HPDE6-E6E7 (cell line): ENCODE data around the gene SHB.
"Not testable (repeated sequence)": the region's sequence is repeated elsewhere in the genome, so short reads cannot be mapped to it uniquely, and the experiment has no call there.

Experiments used
- DNase-seq: peaks from one replicate; pipeline ENCODE4 v3.0.0; 2011; ENCODE audit warnings: missing footprints; ENCODE audit errors: extremely low spot score

SHB gene

DNA sequence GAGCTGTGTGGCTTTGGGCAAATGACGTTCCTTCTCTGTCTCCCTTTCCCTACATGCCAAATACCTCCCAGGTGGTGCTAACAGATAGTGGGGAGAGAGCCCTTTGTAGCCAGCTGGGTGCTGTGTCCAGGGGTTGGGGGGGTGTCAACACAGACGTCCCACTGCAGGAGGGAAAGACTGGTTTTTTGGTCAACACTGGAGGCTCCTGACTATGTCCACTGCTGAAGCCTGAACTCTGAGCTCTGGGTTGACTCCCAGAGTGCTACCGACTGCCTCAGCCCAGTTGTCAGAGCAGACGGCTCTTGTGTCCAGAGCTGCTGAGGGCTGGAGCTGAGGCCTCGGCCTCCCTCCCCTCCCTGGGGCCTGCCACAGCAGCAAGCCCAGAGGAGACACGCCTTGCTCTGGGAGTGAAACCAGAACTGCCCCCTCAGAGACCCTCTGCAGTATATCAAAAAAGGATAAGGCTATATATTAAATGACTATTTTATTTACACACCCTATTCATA lies 150.3 kb downstream of the SHB start:
- no peak for DNase-seq

DNA sequence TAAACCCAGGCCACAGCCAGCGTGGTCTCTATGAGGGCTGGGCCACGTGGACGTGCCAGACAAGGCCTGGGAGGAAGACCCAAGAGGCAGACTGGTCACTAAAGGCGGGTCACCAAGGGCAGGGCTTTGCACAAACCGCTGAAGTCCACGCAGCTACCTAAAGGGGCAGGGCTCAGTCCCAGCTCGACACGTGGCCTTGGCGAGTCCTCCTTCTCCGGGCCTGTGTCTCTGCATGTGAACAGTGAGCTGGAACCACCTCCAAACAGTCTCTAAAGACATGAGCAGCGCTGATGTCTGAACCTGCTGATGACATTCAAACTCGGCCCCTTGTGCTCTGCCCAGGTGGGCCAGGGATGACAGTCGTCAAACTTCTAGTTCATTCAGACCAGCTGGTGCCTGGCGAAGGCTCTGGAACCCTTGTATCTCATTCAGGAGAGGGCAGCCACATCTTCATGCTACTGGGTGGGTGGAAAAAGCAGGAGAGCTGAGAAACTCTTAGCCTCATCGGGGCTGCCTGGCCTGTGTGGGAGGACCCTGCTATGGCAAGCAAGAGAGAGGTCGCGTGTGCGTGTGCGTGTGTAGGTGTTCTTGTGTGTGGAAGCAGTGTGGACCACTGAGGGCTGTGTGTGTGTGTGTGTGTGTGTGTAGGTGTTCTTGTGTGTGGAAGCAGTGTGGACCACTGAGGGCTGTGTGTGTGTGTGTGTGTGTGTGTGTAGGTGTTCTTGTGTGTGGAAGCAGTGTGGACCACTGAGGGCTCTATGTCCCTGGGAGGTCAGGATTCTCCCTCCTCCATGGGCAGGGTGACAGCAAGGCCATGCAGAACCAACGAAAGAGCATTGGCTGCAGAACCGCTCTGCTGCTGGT lies 151.0 kb downstream of the SHB start:
- no peak for DNase-seq

DNA sequence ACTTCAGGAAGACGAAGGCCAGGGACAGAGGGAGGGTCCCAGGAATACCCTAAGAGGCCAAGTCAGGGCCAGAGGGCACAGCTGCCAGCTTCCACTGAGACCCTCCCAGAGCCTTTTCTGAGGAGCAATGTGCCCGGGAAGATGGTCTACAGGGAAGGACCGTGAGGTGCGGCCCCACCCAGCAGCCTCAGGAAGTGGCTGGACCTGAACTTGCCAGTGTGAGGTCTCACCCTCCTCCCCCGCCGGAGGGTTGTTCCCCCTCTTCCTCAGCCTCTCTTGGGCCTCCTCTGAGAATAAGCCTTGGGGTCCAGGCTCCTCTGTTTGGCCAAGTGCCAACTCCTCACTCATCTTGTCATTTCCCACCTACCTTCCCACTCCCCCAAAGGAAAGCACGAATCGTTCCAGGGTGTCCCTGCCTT lies 151.7 kb downstream of the SHB start:
- no peak for DNase-seq

DNA sequence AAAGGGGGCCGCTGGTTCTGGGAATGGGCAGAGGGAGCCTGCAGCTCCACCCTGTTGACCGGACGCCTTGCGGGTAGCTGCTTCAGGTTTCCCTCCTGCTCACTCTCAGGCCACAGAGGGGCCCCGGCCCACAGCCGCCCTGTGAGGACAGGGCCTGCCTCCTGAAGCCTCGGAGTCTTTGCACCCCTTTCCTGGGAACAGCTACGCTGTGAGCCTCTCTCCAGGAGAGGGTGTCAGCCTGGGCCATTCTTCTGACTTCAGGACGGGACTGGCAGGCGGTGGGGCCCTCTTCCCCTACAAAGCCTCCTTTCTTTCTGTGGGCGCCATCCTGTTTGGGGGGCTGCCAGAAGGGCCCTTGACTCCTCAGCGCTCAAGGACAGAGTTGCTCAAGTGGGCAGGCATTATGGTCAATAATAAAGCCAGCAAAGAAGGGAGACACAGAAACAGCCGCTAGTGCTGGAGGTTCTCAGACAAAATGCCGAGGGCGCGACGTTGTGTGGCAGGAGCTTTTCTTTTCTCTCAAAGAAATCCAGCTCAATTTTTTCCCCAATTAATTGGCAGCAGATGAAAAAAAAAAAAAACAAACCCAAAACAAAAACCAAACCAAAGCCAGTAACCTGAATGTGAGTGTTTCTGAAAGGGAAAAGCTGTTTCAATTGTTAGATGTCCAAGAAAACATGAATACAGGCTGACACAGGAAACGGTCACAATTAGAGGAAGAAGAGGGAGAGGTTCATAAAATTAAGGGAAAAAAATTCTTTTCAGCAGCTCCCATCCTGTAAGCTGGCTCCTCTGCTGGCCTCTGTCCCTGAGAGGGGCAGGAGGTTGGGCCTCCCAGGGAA lies 152.3 kb downstream of the SHB start:
- no peak for DNase-seq

DNA sequence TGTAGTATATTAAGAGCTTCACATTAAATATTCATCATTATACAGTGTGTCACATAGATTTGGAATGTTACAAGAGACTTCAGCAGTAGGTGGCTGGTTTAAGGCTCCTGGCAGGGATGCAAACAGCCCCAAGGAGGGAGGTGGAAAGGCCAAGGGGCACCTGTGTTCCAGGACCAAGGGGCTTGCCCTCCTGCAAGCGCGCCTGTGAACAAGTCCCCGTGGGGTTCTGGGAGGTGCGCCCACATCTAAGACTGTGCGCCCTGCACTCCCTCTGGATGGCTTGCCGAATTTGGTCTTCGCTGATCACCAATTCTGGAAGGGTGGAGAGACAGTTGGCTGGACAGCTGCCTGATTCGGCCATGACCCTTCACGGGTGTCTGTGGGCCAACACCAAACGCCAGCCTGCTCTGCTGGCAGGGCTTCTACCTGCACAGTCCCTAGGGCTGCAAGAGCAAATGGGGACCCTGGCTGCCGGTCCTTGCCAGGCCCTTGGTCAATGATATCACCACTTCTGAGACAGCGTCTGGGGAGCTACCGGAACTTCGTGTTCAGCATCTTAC lies 153.0 kb downstream of the SHB start:
- no peak for DNase-seq

DNA sequence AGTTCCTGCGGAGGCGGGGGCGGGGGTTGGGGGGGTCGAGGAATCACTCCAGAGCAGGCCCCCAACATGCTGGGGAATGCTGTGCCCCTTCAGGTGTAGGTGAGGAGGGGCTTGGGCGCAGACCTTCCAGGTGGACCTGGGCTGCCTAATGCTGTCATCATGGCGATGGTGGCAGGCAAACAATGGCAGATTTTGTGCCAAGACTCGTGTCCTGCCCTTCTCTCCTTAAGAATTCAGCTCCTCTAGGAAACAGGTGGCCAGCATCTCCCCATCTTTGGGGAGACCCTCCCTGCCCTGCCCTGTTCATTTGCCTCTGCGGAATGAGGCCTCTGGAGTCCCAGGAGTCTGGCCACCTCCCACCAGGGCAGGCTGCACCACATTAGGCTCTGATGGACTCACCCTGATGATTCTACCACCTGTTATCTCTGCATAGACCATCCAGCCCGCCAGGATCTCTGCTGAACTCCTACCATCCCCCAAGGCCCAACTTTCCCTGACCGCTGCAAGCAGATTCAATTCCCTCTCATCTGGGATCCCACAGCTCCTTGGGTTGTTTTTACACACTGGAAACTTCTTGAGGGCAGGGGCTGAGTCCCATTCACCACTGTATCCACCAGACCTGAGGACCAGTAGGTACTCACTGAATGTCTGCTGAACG lies 154.2 kb downstream of the SHB start:
- no peak for DNase-seq

DNA sequence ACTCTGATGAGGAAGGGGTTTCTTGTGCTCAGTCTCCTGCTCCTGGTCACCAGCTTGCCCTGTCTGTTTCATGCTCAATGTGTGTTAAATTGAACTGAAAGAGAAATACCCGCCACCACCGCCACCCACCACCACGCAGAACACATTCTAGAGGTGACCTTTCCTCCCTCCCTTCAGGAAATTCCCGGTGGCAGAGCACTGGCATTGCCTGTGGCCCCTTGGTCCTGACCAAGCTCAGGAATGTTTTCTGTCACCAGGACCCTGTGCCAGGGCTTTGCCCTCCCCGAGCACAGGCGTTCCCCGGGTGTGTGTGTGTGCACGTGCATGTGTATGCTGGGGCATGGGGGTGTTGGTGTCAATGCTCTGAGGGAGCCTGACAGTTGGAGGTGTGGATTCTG lies 154.9 kb downstream of the SHB start:
- no peak for DNase-seq

DNA sequence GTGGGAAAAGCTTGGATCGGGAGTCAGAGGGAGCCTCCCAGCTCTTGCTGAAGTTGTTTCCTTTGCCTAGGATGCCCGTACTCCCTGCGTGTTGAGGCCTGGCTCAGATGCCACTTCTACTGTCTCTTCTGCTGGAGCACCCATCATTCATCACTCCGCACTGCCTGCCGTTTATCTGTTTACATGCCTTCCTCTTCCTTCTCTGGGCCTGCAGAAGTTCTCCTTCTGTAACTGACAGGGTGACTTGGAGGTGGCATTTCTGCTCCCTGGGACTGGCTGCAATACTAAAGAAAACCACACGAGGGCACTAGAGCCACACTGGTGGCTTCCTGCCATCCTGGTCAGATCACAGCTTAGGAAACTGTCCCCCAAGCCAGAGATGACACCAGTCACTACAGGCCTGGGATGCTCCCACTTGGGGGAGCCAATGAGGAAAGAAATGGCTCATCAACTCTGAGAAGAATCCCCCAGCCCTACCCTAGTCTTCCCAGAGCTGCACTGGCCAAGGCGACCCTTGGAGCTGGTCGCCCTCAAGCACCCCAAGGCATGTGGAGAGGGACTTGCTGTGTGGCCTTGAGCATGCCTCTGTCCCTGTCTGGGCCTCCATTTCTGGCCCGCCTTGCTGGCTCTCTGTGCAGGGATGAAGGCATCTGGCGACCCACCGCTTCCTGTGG lies 155.4 kb downstream of the SHB start:
- DNase-seq, result peak; percentile 66

DNA sequence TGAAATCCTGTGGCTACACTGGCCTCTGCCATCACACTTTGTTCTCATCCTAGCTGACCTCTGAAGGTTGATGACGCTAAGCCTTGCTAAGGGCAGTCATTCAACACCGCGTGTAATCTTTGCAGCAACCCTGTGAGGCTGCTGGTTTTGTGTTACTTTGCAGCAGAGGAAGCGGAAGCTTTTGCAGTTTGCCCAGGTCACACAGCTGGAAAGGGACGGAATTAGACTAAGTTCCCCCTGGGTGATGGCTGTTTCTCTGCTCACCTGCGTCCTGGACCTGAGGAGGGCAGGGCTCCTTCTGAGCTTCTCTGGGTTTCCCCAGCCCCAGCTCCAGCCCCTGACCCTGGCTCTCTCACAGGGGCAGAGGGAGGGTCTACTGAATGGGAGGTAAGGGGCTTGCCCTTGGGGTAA lies 157.8 kb downstream of the SHB start:
- DNase-seq, result no peak

DNA sequence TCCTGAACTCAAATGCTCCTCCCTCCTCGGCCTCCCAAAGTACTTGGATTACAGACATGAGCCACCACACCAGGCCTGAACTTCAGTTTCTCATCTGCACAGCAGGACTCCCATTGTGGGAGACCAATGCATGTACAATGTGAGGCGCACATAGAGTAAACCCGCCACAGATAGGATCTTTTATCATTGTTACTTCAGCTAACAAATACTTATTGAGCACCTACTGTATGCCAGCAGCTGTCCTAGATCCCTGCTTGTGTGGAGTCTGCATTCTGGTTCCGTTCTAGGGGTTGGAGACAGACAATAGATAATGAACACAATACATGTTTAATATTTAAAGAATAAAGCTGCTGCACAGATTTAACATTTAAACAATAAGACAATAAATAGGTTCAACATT lies 158.8 kb downstream of the SHB start:
- DNase-seq, result no peak

DNA sequence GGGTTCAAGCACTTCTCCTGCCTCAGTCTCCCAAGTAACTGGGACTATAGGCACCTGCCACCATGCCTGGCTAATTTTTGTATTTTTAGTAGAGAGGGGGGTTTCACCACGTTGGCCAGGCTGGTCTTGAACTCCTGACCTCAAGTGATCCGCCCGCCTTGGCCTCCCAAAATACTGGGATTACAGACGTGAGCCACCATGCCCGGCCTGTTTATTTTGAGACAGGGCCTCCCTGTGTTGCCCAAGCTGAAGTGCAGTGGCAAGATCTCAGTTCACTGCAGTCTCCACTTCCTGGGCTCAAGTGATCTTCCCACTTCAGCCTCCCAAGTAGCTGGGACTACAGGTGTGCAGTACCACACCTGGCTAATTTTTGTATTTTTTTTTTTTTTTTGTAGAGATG lies 159.2 kb downstream of the SHB start:
- not testable (repeated sequence) for DNase-seq

DNA sequence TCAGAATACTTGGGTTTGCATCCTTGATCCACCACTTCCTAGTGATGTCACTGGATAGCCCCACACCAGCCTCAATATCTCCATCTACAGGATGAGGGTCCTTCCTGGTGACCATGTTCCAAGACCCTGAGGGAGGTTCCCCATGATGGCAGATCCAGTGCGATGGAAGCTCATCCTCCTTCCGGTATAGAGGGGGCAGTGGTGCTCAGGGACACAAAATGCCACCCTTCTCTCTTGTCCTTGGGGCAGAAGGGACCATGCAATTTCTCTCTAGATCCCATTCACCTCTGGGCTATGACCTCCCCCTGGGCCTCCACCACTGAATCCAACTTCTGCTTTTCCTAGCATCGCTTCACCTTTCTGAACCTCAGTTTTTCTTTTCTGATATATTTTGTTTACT lies 159.7 kb downstream of the SHB start:
- no peak for DNase-seq

DNA sequence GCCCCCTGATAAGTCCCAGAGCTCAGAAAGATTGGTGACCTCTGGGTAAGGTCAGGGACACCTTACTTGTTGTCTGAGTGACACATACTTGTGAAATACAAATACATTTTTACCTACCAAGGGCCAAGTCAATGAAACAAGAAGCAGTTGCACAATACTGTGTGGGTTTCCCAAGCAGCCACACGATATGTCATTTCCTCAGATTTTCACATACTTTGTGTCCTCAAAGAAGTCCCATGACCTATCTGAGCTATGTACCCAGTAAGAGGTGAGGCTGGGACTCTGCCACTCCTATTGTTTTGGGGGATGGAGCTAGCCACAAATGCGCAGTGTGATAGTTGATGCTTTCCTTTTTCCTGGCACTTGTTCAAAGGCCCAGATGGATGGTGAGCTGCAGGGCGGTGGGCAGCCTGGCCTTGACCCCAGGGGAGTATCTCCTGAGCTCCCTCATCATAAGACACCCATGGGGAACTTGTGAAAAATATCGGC lies 160.3 kb downstream of the SHB start:
- DNase-seq, result no peak

DNA sequence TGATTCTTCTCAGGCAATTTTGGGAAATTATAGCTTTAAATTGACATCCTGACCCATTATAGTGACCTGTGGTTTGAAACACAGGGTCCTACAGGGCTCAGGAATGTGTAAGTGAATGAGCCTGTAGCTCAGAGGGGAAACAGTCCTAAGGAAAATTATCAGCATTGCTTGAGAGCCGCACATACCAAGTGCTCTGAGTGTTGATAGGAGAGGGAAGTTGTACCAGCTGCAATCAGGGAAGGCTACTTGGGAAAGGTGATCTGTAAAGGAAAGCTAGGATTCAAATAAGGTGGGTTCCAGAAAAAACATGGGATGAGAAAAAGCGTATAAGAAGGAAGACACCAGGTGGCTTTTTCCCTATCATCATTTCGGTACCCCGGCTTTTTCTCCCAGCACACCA lies 160.7 kb downstream of the SHB start:
- DNase-seq, result no peak

DNA sequence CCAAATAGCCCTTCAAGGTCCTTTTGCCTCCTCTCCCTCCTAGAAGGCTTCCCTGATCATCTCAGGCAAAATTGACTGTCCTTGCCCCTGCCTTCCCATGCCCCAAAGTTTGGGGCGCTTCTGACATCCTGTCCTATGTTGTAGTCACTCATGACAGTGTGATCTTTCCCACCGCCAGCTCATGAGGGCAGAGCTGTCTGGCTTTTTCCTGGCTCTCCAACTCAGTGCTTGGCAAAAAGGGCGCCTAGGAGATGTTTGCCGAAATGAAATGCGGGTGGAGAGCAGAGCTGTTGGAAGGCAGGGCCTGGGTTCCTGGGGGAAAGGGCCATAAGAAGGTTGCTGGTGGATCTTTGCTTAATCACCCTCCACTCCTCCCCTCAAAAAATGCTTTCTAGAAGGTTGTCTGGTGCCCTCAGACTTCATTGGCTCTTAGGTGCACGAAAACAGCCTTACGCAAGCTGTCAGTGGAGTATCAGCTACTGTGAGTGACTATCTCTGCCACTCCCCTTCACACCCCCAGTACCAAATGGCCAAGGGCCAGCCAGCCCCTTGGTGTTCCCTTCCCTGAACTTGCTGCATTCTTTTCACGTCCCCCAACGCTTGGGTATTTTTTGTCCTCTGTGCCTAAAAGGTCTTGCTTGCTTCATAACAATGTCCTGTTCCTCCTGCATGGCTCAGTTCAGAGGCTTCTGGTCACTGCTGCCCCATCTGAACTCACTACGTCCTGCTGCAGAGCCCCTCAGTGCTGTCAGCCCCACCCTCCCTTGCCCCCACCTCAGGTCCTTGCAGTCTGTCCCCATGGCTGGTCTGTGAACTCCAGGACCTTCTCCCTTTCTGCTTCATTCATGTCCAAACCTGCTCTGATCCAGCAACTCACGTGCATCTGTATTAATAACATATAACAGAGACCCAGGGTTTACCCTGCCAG lies 162.5 kb downstream of the SHB start:
- no peak for DNase-seq

DNA sequence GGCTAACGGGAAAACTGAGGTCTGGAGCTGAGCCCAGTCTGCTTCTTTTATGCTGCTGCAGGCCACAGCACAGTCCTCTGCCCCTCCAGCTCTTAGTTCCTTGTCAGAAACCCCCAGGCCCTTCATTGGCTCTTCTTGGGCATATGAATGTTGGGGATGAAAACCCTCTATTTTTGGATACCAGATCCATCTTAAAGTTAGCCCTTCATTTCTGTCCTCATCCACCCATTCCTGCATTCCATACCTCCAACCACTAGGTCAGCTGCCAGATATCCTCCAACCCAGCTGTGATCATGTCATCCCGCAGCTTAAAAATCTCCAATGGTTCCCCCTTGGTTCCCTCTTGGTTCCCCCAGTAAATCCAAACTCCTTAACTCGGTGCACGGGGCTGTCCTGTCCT lies 163.3 kb downstream of the SHB start:
- no peak for DNase-seq

DNA sequence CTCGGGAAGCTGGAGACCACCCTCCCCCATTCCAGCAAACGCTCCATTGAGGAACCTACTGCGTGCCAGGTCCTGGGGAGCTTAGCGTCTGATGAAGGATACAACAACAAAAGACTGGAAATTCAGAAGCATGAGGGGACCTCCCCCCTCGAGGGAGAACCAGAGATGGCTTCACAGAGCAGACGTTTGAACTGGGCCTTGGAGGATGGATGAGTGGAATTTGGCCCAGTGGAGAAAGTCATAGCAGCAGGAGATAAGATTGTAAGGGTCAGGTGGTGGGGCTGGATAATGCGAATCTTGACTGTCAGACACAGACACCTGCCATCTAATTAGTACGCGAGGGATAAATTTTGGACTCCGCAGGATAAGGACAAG lies 163.9 kb downstream of the SHB start:
- DNase-seq, result no peak

DNA sequence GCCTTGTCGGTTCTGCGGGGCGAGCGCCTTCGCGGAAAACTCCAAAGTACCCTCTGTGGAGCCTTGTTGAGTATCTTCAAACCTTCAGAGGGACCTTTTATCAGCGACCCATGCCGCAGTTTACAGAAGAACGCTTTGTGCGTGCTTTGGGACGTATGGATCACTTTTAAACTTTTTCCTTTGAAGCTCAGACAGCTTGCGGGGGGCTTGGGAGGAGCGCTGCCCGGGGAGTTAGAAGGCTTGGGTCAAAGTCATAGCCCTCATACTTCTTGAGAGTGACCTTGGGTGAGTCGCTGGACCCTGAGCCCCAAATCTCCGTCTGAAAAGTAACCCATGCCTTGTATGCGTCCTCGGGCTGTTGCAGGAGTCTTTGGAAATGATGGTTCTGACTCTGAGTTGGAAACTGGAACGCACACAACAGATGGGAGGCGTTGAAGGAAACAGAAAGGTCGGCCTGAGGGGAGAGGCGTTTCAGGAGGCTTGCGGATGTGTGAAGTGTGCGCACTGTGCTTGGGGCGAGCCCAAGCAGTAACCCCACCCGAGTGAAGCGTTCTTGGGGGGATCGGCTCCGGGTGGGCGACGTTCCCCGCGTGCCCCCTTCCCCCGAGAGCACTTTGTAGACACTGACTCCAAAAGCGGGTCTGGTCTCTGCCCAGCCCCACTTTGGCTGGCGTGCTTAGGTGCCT lies 164.4 kb downstream of the SHB start:
- no peak for DNase-seq

DNA sequence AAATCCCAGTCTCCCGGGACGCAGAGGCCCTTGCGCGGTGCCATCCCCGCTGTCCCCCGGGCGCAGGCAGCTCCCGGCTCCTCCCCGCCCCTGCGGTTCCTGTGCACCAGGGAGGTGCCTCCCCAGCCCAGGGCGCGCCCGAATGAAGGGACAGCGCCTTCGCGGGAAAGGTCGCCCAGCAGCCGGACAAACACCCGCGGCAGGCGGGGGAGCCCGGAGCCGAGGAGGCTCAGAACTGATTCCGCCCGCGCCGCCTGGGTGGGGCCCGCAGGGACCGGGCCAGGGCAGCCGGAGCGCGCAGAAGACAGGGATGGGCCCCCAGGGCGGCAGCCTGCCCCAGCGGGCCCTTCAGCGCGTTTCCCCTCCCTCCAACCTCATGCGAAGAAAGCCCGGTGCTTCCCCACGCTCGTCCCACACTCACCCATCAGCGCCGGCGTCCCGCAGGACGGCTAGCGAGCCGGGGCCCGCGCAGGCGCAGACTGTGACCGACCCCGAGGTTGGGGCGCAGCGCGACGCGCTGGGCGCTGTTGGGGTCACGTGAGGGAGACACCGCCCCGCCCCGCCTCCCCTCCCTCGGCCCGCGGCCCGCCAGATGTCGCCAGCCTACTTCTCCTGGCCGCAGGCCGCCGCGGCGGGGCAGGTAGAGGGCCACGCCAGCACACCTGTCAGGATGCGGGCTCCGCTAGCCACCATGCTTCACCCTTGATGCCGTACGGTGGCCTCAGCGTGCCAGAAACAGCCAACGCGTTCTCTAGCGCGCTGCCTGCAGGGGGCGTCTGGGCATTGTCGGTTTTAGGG lies 165.2 kb downstream of the SHB start, which contains the start of gene SLC25A51:
Gene SLC25A51, minus strand, starts transcription at position 481 of the 798 bp plus-strand sequence. CDS start 15,577 bp downstream, outside the sequence.
- peak; percentile 92 for DNase-seq
